Fibroblast of lung (primary cell): ENCODE data around the gene RUBCN. TPM values are rescaled to one million over a fixed set of nuclear protein-coding genes. Genes with fewer than 3 reads are reported as not detected.
"Not testable (repeated sequence)": the region's sequence is repeated elsewhere in the genome, so short reads cannot be mapped to it uniquely, and the experiment has no call there.

Experiments used
- DNase-seq, 2 donors: peaks; one replicate each; pipeline versions ENCODE4 v3.0.0 to v3.0.0-alpha.2; 2010; ENCODE audit warnings: low read depth in 2 of 2
- H2AFZ ChIP-seq: 2 replicates; pipeline ENCODE4 v1.5.1; 2012; ENCODE audit warnings: low read length, control low read depth, inconsistent platforms
- H3K27ac ChIP-seq: 2 replicates; pipeline ENCODE4 v1.5.1; 2011; ENCODE audit warnings: low read length, control low read depth; ENCODE audit not compliant: insufficient read depth
- H3K27me3 ChIP-seq: 2 replicates; pipeline ENCODE4 v1.5.1; 2011; ENCODE audit warnings: mild to moderate bottlenecking, low read length; ENCODE audit not compliant: control insufficient read depth, insufficient read depth
- H3K36me3 ChIP-seq: 2 replicates; pipeline ENCODE4 v1.5.1; 2011; ENCODE audit warnings: low read length; ENCODE audit not compliant: control insufficient read depth, insufficient read depth
- H3K4me1 ChIP-seq: 2 replicates; pipeline ENCODE4 v1.5.1; 2011; ENCODE audit warnings: low read length; ENCODE audit not compliant: control insufficient read depth, insufficient read depth; ENCODE audit errors: extremely low read depth
- H3K4me2 ChIP-seq: 2 replicates; pipeline ENCODE4 v1.5.1; 2011; ENCODE audit warnings: low read length, control low read depth; ENCODE audit not compliant: insufficient read depth; ENCODE audit errors: extremely low read depth
- H3K4me3 ChIP-seq, 4 experiments: fragments of 200-600 bp in 1 of 4; sonication (generic) in 1 of 4; replicated peaks in 1 of 4; 2 replicates each; pipeline ENCODE4 v1.5.1; 2011 to 2016; ENCODE audit warnings: low read length in 4 of 4, low read depth in 3 of 4, mild to moderate bottlenecking in 3 of 4, control low read depth in 2 of 4, inconsistent platforms in 1 of 4, mixed read lengths in 1 of 4; ENCODE audit not compliant: insufficient read depth in 1 of 4; ENCODE audit errors: control extremely low read depth in 1 of 4
- H3K79me2 ChIP-seq: 2 replicates; pipeline ENCODE4 v1.5.1; 2012; ENCODE audit warnings: mild to moderate bottlenecking, low read length, inconsistent platforms; ENCODE audit not compliant: control insufficient read depth, insufficient read depth
- H3K9ac ChIP-seq: 2 replicates; pipeline ENCODE4 v1.5.1; 2011; ENCODE audit warnings: mild to moderate bottlenecking, low read length, control low read depth; ENCODE audit not compliant: insufficient read depth
- H3K9me3 ChIP-seq: 2 replicates; pipeline ENCODE4 v1.5.1; 2012; ENCODE audit warnings: low read depth, low read length; ENCODE audit not compliant: control insufficient read depth, insufficient read depth
- H4K20me1 ChIP-seq: 2 replicates; pipeline ENCODE4 v1.5.1; 2011; ENCODE audit warnings: low read length; ENCODE audit not compliant: control insufficient read depth, insufficient read depth; ENCODE audit errors: extremely low read depth
- polyA plus RNA-seq, 2 donors: library from polyadenylated mRNA; depleted of rRNA in 1 of 2; stranded (reverse) in 1 of 2; unstranded in 1 of 2; fragments of >200 nt; gene quantifications; 2 replicates each; pipeline ENCODE4 v1.2.1, GENCODE V29; 2011 to 2012; ENCODE audit warnings: missing spikeins in 1 of 2
- total RNA-seq: library from RNA; depleted of rRNA; stranded (reverse); fragments of >200 nt; gene quantifications from 2 replicates; pipeline ENCODE4 v1.2.1, GENCODE V29; 2014
- TF ChIP-seq, protein P1 (sequence below), 2 donors: IDR thresholded peaks in 1 of 2; conservative IDR thresholded peaks in 1 of 2; 1 replicate in 1 of 2; 2 replicates in 1 of 2; pipeline ENCODE4 v1.5.1; 2011 to 2012; ENCODE audit warnings: low read length in 2 of 2, control low read depth in 1 of 2, inconsistent platforms in 1 of 2, low read depth in 1 of 2, mild to moderate bottlenecking in 1 of 2

RUBCN gene
- total and polyA plus RNA-seq, 2 donors (not counting 1 experiment from before 2014, with no cell fraction given) = 13.0 to 15.2 TPM

GRCh38 chr3:197647649-197648048 lies 89.1 kb downstream of the RUBCN start:
- DNase-seq, H3K36me3 ChIP-seq, H3K4me3 ChIP-seq: not testable (repeated sequence)

DNA sequence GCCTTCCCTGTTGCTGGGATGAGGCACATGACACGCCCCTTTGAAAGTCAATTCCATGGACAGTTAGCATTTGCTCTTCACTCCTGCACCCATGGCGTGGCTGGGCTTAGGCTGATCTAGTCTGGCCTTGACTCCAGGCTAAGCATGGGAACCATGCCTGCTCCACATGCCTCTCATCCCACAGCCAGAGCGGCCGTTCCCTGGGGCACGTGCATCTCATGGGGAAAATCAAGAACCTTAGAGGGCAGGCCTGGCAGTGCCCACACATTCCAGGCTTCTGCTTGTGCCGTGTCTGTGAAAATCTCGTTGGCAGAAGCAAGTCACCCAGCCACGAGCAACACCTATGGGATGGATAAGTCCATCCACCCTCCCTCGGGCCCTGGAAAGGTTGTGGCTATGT lies 89.5 kb downstream of the RUBCN start:
- H3K27me3 ChIP-seq, H4K20me1 ChIP-seq, H3K9ac ChIP-seq, DNase-seq, H3K36me3 ChIP-seq, H3K4me3 ChIP-seq, H3K27ac ChIP-seq, H2AFZ ChIP-seq, H3K4me1 ChIP-seq, H3K4me2 ChIP-seq, H3K79me2 ChIP-seq, H3K9me3 ChIP-seq: not testable (repeated sequence)

More at GRCh38 chr3:197647649-197648048, 89.1 kb downstream of the RUBCN start:
- not testable (repeated sequence) for H3K27me3 ChIP-seq, H3K4me2 ChIP-seq, H3K4me1 ChIP-seq, H3K27ac ChIP-seq, H4K20me1 ChIP-seq, H2AFZ ChIP-seq, H3K79me2 ChIP-seq, H3K9me3 ChIP-seq, H3K9ac ChIP-seq

GRCh38 chr3:197646294-197646693 lies 90.4 kb downstream of the RUBCN start:
- H3K36me3 ChIP-seq, H3K9ac ChIP-seq, H3K9me3 ChIP-seq, H3K4me2 ChIP-seq, DNase-seq, H3K27me3 ChIP-seq, H3K4me1 ChIP-seq, H3K27ac ChIP-seq, H4K20me1 ChIP-seq, H3K79me2 ChIP-seq, H3K4me3 ChIP-seq, H2AFZ ChIP-seq: not testable (repeated sequence)

DNA sequence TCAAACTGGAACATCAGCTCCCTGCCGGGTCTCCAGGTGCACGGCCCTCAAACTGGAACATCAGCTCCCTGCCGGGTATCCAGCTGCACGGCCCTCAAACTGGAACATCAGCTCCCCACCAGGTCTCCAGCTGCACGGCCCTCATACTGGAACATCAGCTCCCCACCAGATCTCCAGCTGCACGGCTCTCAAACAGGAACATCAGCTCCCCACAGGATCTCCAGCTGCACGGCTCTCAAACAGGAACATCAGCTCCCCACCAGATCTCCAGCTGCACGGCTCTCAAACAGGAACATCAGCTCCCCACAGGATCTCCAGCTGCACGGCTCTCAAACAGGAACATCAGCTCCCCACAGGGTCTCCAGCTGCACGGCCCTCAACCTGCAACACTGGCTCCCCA lies 99.1 kb downstream of the RUBCN start:
- not testable (repeated sequence) for H3K27me3 ChIP-seq, H3K27ac ChIP-seq, DNase-seq, H3K9ac ChIP-seq, H3K9me3 ChIP-seq, H3K79me2 ChIP-seq, H3K4me3 ChIP-seq, H3K36me3 ChIP-seq, H4K20me1 ChIP-seq, H2AFZ ChIP-seq, H3K4me2 ChIP-seq, H3K4me1 ChIP-seq

DNA sequence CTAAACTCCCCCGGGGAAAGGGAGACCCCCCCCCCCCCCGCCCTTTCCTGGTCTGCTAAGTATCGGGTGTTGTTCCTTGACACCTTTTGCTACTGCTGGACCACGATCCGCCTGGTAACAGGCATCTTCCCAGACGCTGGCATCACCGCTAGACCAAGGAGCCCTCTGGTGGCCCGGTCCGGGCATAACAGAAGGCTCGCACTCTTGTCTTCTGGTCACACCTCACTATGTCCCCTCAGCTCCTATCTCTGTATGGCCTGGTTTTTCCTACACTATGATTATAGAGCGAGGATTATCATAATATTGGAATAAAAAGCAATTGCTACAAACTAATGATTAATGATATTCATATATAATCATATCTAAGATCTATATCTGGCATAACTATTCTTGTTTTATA lies 104.7 kb downstream of the RUBCN start:
- H3K36me3 ChIP-seq, H3K79me2 ChIP-seq, H3K27me3 ChIP-seq, H4K20me1 ChIP-seq, H3K4me2 ChIP-seq, H3K27ac ChIP-seq, H3K4me3 ChIP-seq, H3K9ac ChIP-seq, H3K4me1 ChIP-seq, DNase-seq, H2AFZ ChIP-seq, H3K9me3 ChIP-seq: not testable (repeated sequence)
- TF ChIP-seq, protein P1, sequence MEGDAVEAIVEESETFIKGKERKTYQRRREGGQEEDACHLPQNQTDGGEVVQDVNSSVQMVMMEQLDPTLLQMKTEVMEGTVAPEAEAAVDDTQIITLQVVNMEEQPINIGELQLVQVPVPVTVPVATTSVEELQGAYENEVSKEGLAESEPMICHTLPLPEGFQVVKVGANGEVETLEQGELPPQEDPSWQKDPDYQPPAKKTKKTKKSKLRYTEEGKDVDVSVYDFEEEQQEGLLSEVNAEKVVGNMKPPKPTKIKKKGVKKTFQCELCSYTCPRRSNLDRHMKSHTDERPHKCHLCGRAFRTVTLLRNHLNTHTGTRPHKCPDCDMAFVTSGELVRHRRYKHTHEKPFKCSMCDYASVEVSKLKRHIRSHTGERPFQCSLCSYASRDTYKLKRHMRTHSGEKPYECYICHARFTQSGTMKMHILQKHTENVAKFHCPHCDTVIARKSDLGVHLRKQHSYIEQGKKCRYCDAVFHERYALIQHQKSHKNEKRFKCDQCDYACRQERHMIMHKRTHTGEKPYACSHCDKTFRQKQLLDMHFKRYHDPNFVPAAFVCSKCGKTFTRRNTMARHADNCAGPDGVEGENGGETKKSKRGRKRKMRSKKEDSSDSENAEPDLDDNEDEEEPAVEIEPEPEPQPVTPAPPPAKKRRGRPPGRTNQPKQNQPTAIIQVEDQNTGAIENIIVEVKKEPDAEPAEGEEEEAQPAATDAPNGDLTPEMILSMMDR (conservative IDR thresholded peaks at IDR 0.05 in 1 of 2, IDR thresholded peaks at IDR 0.05 in 1 of 2; ENCODE audit: low read depth in 1 of 2, low read length in 2 of 2) = peak in 1 of 2 donors; percentile 43

- H2AFZ ChIP-seq, H3K9me3 ChIP-seq, H3K27me3 ChIP-seq, DNase-seq, H3K4me1 ChIP-seq, H3K4me2 ChIP-seq, H3K27ac ChIP-seq, H3K36me3 ChIP-seq, H3K9ac ChIP-seq, H4K20me1 ChIP-seq, H3K79me2 ChIP-seq, H3K4me3 ChIP-seq: not testable (repeated sequence)
Measured at GRCh38 chr3:197630766-197631165, 105.9 kb downstream of the RUBCN start.
